Measurements from ENCODE around the gene SENP8. TPM values are rescaled to one million over a fixed set of nuclear protein-coding genes. Genes with fewer than 3 reads are reported as not detected.

Gene SENP8
- total RNA-seq, 3 donors from 2014 or later (not counting 1 experiment from before 2014, with no cell fraction given), result 0.27 to 0.45 (median 0.28) TPM

- no peaks in the 10 kb centered on the region for H3K36me3 ChIP-seq (ENCODE audit: control insufficient read depth, insufficient read depth, low read length)
- 96% methylated on average over 4 of the region's 5 CpGs for WGBS (ENCODE audit: insufficient coverage)
- no peaks in the 10 kb centered on the region for H3K4me1 ChIP-seq (ENCODE audit: control insufficient read depth, insufficient read depth, low read length)
- no peaks in the 10 kb centered on the region for H3K27me3 ChIP-seq (ENCODE audit: control insufficient read depth, insufficient read depth, low read length)
- no peak for ATAC-seq
- Mint-ChIP-seq H3K36me3 (no peaks in the 10 kb centered on the region), H3K4me3 (no peak overlapping the region), H3K27ac (no peak overlapping the region), H3K9me3 (no peaks in the 10 kb centered on the region), H3K4me1 (peaks cover 32 to 40% of the 10 kb centered on the region in 2 donors), H3K27me3 (ENCODE audit: low read depth in 2 of 2) (no peaks in the 10 kb centered on the region)
- TF ChIP-seq, protein P1, sequence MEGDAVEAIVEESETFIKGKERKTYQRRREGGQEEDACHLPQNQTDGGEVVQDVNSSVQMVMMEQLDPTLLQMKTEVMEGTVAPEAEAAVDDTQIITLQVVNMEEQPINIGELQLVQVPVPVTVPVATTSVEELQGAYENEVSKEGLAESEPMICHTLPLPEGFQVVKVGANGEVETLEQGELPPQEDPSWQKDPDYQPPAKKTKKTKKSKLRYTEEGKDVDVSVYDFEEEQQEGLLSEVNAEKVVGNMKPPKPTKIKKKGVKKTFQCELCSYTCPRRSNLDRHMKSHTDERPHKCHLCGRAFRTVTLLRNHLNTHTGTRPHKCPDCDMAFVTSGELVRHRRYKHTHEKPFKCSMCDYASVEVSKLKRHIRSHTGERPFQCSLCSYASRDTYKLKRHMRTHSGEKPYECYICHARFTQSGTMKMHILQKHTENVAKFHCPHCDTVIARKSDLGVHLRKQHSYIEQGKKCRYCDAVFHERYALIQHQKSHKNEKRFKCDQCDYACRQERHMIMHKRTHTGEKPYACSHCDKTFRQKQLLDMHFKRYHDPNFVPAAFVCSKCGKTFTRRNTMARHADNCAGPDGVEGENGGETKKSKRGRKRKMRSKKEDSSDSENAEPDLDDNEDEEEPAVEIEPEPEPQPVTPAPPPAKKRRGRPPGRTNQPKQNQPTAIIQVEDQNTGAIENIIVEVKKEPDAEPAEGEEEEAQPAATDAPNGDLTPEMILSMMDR (IDR thresholded peaks at IDR 0.05), result no peak
- H3K9me3 ChIP-seq (ENCODE audit: control insufficient read depth, insufficient read depth, low read length), result no peaks in the 10 kb centered on the region
- H3K4me3 ChIP-seq (ENCODE audit: low read length), result no peak overlapping the region
- no peak overlapping the region for H3K27ac ChIP-seq (ENCODE audit: low read length)
- intact Hi-C loops (cut with micrococcal nuclease), result no loop called here
- DNase-seq, result no peak
Observed at GRCh38 chr15:72074335-72075060, 43.7 kb upstream of the SENP8 start.

DNA sequence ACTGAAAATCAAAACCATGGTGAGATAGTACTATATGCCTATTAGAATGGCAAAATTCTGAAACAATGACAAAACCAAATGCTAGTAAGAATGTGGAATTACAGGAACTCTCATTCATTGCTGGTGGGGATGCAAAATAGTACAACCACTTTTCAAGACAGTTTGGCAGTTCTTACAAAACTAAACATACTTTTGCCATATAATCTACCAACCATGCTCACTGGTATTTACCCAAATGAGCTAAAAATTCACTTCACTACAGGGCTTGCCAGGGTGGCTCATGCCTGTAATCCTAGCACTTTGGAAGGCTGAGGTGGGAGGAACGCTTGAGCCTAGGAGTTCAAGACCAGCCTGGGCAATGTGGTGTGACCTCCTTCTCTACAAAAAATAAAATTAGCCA lies 40.3 kb upstream of the SENP8 start:
- ATAC-seq, result no peak
- H3K36me3 Mint-ChIP-seq, result no peaks in the 10 kb centered on the region
- Histone ChIP-seq H3K4me3 (ENCODE audit: low read length) (no peak overlapping the region), H3K4me1 (ENCODE audit: control insufficient read depth, insufficient read depth, low read length) (no peaks in the 10 kb centered on the region), H3K9me3 (ENCODE audit: control insufficient read depth, insufficient read depth, low read length) (no peaks in the 10 kb centered on the region), H3K36me3 (ENCODE audit: control insufficient read depth, insufficient read depth, low read length) (no peaks in the 10 kb centered on the region), H3K27me3 (ENCODE audit: control insufficient read depth, insufficient read depth, low read length) (no peaks in the 10 kb centered on the region), H3K27ac (ENCODE audit: low read length) (no peak overlapping the region)
- intact Hi-C loops (cut with micrococcal nuclease), result no loop called here
- no CpG with 5 or more reads among the region's 1 CpG for WGBS (ENCODE audit: insufficient coverage)
- H3K4me1 Mint-ChIP-seq, result peaks cover 21 to 29% of the 10 kb centered on the region in 2 donors
- H3K4me3 Mint-ChIP-seq, result no peak overlapping the region
- DNase-seq, result no peak
- no peaks in the 10 kb centered on the region for H3K27me3 Mint-ChIP-seq (ENCODE audit: low read depth in 2 of 2)
- H3K27ac Mint-ChIP-seq, result peak overlapping the region in 1 of 2 donors; percentile 37
- TF ChIP-seq, protein P1 (IDR thresholded peaks at IDR 0.05), result no peak
- H3K9me3 Mint-ChIP-seq, result no peaks in the 10 kb centered on the region

GRCh38 chr15:72078887-72079286 lies 39.3 kb upstream of the SENP8 start:
- peak; percentile 29 to 75 (median 43) for ATAC-seq
- Histone ChIP-seq H3K4me3 (ENCODE audit: low read length) (no peak overlapping the region), H3K27ac (ENCODE audit: low read length) (no peak overlapping the region), H3K9me3 (ENCODE audit: control insufficient read depth, insufficient read depth, low read length) (no peaks in the 10 kb centered on the region), H3K27me3 (ENCODE audit: control insufficient read depth, insufficient read depth, low read length) (no peaks in the 10 kb centered on the region), H3K36me3 (ENCODE audit: control insufficient read depth, insufficient read depth, low read length) (no peaks in the 10 kb centered on the region), H3K4me1 (ENCODE audit: control insufficient read depth, insufficient read depth, low read length) (no peaks in the 10 kb centered on the region)
- Mint-ChIP-seq H3K9me3 (no peaks in the 10 kb centered on the region), H3K4me3 (no peak overlapping the region), H3K4me1 (peaks cover 19 to 22% of the 10 kb centered on the region in 2 donors), H3K27me3 (ENCODE audit: low read depth in 2 of 2) (no peaks in the 10 kb centered on the region), H3K27ac (peak overlapping the region in 1 of 2 donors; percentile 37), H3K36me3 (no peaks in the 10 kb centered on the region)
- 7% methylated on average over 3 of the region's 6 CpGs for WGBS (ENCODE audit: insufficient coverage)
- no peak for DNase-seq
- TF ChIP-seq, protein P1 (IDR thresholded peaks at IDR 0.05), result no peak
- intact Hi-C loops (cut with micrococcal nuclease), result no loop called here

- Histone ChIP-seq H3K36me3 (ENCODE audit: control insufficient read depth, insufficient read depth, low read length) (no peaks in the 10 kb centered on the region), H3K27ac (ENCODE audit: low read length) (no peak overlapping the region), H3K27me3 (ENCODE audit: control insufficient read depth, insufficient read depth, low read length) (no peaks in the 10 kb centered on the region), H3K4me1 (ENCODE audit: control insufficient read depth, insufficient read depth, low read length) (no peaks in the 10 kb centered on the region), H3K9me3 (ENCODE audit: control insufficient read depth, insufficient read depth, low read length) (no peaks in the 10 kb centered on the region), H3K4me3 (ENCODE audit: low read length) (no peak overlapping the region)
- H3K36me3 Mint-ChIP-seq, result no peaks in the 10 kb centered on the region
- H3K4me3 Mint-ChIP-seq, result no peak overlapping the region
- TF ChIP-seq, protein P1 (IDR thresholded peaks at IDR 0.05), result no peak
- ATAC-seq (no peak), DNase-seq (no peak)
- H3K9me3 Mint-ChIP-seq, result no peaks in the 10 kb centered on the region
- peaks cover 14 to 15% of the 10 kb centered on the region in 2 donors for H3K4me1 Mint-ChIP-seq
- WGBS (ENCODE audit: insufficient coverage), result 100% methylated on average over 1 of the region's 1 CpG
- no peak overlapping the region for H3K27ac Mint-ChIP-seq
- intact Hi-C loops (cut with micrococcal nuclease), result no loop called here
- H3K27me3 Mint-ChIP-seq (ENCODE audit: low read depth in 2 of 2), result no peaks in the 10 kb centered on the region
Observed at GRCh38 chr15:72082176-72082575, 36.0 kb upstream of the SENP8 start.

Data from natural killer cell (primary cell).